HG03108 (cell line): ENCODE data around the gene STPG4.

Source experiments
- ATAC-seq: cut with Tn5 transposase; IDR thresholded peaks from one replicate; pipeline ENCODE4 v1.9.1; 2021; ENCODE audit warnings: moderate library complexity; ENCODE audit not compliant: unreplicated experiment

STPG4 gene

DNA sequence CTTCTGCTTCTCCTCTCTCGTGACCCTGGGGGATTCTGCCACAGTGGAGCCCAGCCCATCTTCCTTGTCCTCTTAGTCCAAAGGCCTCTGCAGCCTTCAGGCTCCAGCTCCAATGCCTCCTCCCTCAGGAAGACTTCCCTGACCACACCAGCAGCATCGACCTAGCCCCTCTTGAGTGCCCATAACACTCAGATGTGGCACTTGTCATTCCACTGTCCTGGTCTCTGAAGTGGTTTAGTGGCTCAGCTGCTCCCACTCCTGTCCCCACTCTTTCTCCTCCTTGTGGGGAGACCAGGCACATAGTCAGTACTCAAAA is 97.5 kb downstream of the STPG4 start:
- no peak for ATAC-seq

GRCh38 chr2:47056868-47057686 is 98.0 kb downstream of the STPG4 start:
- no peak for ATAC-seq

- no peak for ATAC-seq
Observed at GRCh38 chr2:47056374-47056773, 98.7 kb downstream of the STPG4 start.

- ATAC-seq, result no peak
Observed at GRCh38 chr2:47054868-47055267, 100.2 kb downstream of the STPG4 start.

GRCh38 chr2:47054036-47054555 is 101.0 kb downstream of the STPG4 start:
- ATAC-seq, result no peak

DNA sequence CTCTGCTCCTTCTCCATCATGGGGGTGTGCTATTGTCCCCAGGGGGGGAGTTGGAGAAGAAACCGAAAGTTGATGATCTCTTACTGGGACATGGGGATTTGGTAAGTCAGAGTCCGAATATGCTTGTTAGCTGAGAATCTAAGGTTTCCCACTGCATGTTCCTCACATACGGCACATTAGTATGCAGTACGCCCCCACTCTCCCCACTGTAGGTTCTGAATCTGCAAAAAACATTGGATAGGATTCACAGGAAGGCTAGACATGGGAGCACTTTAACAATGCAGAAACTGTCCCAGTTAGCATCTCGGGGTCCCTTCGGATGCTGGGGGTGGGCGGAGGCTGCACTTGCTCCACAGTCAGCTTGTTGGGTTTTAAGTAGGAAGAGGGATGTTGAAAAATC is 102.3 kb downstream of the STPG4 start:
- ATAC-seq, result no peak

DNA sequence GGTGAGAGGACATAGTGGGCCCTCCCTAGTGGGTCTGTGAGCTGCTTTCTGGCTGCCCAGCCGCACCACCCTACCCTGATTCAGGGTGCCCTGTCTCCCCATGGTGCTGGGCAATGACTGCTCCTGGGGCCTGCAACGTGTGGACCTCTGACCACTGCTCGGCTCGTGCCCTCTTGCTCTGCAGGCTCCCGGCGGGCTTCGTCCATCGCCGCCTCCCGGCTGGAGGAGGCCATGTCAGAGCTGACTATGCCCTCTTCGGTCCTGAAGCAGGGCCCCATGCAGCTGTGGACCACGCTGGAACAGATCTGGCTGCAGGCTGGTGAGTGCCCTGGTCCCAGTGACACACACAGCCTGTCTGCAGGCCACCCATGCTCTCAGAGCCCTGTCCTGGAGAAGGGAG is 103.5 kb downstream of the STPG4 start:
- no peak for ATAC-seq

GRCh38 chr2:47050762-47051161 is 104.3 kb downstream of the STPG4 start:
- ATAC-seq, result no peak

DNA sequence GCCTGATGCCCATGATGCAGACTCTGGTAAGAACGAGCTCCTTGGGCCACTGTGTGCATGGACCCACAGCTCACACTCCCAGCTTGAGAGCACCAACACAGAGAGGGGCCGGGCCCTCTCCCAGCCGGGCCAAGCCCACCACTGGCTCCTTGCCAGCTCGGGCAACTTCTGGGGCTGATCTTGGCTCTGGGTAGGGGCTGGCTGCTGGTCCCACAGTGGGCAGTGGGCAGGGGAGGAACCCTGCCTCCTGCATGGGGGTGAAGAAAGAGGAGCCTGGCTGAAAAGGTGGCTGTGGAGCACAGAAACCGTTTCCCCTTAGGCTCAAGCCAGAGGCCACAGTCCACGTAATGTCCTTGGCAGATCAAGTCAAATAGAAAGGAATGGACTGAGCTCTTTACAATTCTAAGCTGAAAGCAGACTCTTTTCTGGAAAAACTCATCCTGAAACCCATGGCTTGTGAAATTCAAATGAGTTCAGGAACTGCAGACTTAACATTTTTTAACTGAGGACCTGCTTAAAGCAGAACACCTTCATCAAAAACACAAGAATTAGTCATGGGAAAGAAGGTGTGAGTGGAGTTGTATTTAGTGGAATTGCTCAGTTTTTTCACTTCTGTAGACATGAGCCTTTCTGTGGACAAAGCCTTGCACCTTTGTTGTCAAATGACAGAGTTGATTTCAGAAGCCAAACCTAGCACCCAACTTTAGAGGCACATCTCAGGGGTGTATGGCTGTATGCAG is 104.9 kb downstream of the STPG4 start:
- ATAC-seq, result no peak

DNA sequence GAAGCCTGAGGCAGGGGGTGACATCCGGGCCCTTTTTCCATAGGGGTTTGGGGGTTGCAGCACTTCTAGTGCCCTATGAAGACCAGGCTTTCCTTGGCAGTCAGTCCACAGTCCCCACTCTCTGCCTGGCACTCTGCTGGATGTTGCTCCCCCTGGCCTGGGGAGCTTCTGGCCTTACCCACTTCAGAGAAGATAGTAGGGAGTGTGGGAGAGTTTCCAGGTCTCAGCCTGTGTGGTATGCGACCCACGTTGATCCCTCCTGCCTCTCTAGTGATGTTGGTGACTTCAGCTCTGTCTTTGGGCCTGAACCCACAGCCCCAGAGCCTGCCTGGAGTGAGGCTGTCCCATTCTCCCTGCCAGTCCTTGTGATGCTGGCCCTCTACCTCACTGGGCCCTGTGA is 105.6 kb downstream of the STPG4 start:
- ATAC-seq, result no peak

DNA sequence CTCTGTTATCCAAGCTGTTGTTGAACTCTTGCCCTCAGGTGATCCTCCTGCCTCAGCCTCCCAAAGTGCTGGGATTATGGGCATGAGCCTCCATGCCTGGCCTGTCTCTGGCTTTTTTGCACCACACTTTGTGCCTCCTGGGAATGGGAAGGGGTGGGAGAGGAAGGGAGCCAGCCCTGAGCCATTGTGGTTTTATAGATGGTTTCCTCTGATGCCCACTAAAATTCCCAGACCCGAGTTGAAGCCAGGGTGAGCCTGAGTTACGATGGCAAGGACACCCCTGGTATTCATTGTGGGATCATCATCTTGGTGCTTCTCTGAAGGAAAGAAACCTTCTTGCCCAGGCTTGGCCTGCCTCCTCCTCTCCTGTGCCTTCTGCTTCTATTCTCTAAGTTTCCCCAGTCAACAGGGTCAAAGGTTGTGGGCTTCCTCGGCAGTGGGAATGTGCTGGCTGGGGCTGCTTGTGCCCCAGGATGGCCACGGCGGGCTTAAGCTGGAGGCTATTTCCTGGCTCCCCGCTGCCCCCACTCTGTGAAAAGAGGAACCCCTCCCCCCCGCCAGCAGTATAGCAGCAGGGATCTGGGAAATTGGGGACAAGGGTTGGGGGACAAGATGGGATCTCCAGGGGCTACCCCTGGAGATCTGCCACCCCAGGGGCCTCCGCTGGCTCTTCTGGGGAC is 106.2 kb downstream of the STPG4 start:
- no peak for ATAC-seq

- no peak for ATAC-seq
Observed at GRCh38 chr2:47046271-47046670, 108.8 kb downstream of the STPG4 start.

DNA sequence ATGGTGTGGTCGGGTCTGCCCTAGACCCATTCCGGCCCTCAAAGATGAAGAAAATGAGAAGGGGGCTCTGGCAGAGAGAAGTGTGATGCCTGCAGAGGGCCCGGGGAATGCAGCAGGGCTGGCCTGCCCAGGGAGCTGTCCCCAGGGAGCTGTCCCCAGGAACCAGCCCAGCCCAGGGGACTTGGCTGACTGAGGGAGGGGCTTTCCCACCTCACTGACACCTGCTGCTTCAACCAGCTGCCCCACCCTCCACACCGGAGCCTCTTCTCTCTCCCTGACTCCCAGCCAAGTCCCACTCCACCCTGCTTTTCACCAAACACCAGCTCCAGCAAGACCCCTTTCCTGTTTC is 111.2 kb downstream of the STPG4 start:
- no peak for ATAC-seq

DNA sequence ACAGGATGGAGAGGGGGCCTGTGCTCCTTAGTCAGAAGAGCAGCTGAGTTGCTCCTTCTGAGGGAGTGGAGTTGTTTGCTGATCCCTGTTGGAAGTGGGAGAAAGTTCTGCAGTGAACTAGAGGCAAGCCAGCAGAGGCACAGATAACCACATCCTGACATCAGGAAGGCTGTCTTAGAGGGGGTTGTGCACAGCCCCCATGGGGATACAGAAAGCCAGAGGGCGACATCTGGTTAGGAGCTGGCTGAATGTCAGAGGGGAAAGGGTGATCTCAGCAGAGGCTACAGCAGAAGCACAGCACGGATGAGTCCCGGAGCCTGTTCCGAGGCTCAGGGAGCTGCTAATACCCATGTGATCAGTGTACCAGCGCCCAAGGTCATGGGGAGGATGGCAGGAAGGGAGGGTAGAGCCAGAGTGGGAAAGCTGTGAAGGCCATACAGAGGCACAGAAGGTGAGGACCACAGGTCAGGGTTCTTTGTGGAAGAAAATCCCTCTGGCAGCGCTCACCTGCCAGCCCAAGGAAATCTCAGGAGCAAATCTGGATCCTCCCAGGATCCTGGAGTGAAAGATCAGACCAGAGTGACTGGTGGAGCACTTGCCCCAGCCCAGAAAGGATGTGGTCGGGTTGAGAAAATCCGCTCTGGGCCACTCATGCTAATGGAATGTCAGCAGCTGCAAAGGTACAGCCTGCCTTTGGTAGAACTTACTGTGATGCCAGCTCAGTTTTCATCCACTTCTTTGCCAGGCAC is 111.8 kb downstream of the STPG4 start:
- no peak for ATAC-seq

GRCh38 chr2:47041891-47042684 is 113.0 kb downstream of the STPG4 start:
- ATAC-seq, result no peak

GRCh38 chr2:47041063-47041462 is 114.0 kb downstream of the STPG4 start:
- ATAC-seq, result no peak

GRCh38 chr2:47040651-47041050 is 114.5 kb downstream of the STPG4 start:
- no peak for ATAC-seq

GRCh38 chr2:47039913-47040562 is 115.1 kb downstream of the STPG4 start:
- no peak for ATAC-seq

DNA sequence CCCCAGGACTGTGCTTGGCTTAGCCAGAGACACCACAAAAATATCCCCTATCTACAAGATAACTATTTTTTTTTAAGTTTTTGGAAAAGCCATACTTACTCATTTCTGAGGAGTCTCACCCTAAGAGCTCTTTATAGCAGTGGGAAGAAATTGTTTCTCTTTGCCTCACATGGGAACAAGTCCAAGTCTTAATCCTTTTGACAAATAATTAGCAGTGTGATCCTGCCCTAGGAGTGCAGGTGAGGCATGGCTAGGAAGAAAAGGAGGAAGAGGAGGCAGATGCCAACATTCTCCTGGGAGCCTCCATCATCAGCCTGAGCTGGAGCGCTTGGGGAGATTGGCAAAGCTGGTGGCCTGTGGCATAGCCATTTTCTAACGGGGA is 115.6 kb downstream of the STPG4 start:
- ATAC-seq, result no peak
